HG03060 (cell line): Measurements from ENCODE around the gene BRMS1.
"Not testable (repeated sequence)": the region's sequence is repeated elsewhere in the genome, so short reads cannot be mapped to it uniquely, and the experiment has no call there.

Source experiments
- ATAC-seq: cut with Tn5 transposase; IDR thresholded peaks from one replicate; pipeline ENCODE4 v1.9.1; 2021; ENCODE audit warnings: low read depth, moderate number of reproducible peaks; ENCODE audit not compliant: unreplicated experiment

The BRMS1 gene

GRCh38 chr11:66326261-66327111 is 18.4 kb downstream of the BRMS1 start:
- ATAC-seq: no peak

GRCh38 chr11:66325263-66325671 is 19.6 kb downstream of the BRMS1 start:
- ATAC-seq: no peak

- ATAC-seq: no peak
Observed at GRCh38 chr11:66324664-66325063, 20.2 kb downstream of the BRMS1 start.

- no peak for ATAC-seq
Observed at GRCh38 chr11:66323684-66324083, 21.2 kb downstream of the BRMS1 start.

- no peak for ATAC-seq
Observed at GRCh38 chr11:66322732-66323427, 22.0 kb downstream of the BRMS1 start.

- no peak for ATAC-seq
Observed at GRCh38 chr11:66321606-66322005, 23.3 kb downstream of the BRMS1 start.

GRCh38 chr11:66320748-66321147 is 24.2 kb downstream of the BRMS1 start:
- ATAC-seq: not testable (repeated sequence)

GRCh38 chr11:66320289-66320688 is 24.6 kb downstream of the BRMS1 start:
- ATAC-seq: not testable (repeated sequence)

GRCh38 chr11:66318600-66318970 is 26.3 kb downstream of the BRMS1 start:
- no peak for ATAC-seq

- ATAC-seq: no peak
Observed at GRCh38 chr11:66317723-66318599, 26.9 kb downstream of the BRMS1 start.

- ATAC-seq: no peak
Observed at GRCh38 chr11:66317322-66317722, 27.6 kb downstream of the BRMS1 start.

GRCh38 chr11:66316849-66317251 is 28.1 kb downstream of the BRMS1 start, which contains the start of gene CD248:
Gene CD248, minus strand, starts transcription at chr11:66317044. Its CDS starts 17 bp downstream, at chr11:66317027.
- ATAC-seq: no peak

GRCh38 chr11:66315921-66316811 is 28.7 kb downstream of the BRMS1 start:
- no peak for ATAC-seq

GRCh38 chr11:66315498-66315885 is 29.4 kb downstream of the BRMS1 start:
- ATAC-seq: no peak

GRCh38 chr11:66314561-66315497 is 30.1 kb downstream of the BRMS1 start:
- no peak for ATAC-seq

- ATAC-seq: no peak
Observed at GRCh38 chr11:66314186-66314501, 30.8 kb downstream of the BRMS1 start.

GRCh38 chr11:66313321-66314185 is 31.4 kb downstream of the BRMS1 start:
- no peak for ATAC-seq
